Ishikawa (cell line): Measurements from ENCODE around the gene ATP1B3.

Source experiments
- CEBPB ChIP-seq: IDR thresholded peaks from 2 replicates; pipeline ENCODE4 v1.6.1; 2012
- CREB1 ChIP-seq: IDR thresholded peaks from 2 replicates; pipeline ENCODE4 v1.6.1; 2012; ENCODE audit warnings: low read depth
- EGR1 ChIP-seq: IDR thresholded peaks from 2 replicates; pipeline ENCODE4 v1.6.1; 2012
- EP300 ChIP-seq: IDR thresholded peaks from 2 replicates; pipeline ENCODE4 v1.6.1; 2012; ENCODE audit warnings: borderline replicate concordance
- FOXM1 ChIP-seq: IDR thresholded peaks from 2 replicates; pipeline ENCODE4 v1.6.1; 2012; ENCODE audit warnings: low read depth, borderline replicate concordance
- MAX ChIP-seq: IDR thresholded peaks from 2 replicates; pipeline ENCODE4 v1.6.1; 2012
- NFIC ChIP-seq: IDR thresholded peaks from 2 replicates; pipeline ENCODE4 v1.6.1; 2012
- RAD21 ChIP-seq: IDR thresholded peaks from 2 replicates; pipeline ENCODE4 v1.6.1; 2012; ENCODE audit warnings: low read depth
- REST ChIP-seq: IDR thresholded peaks from 2 replicates; pipeline ENCODE4 v1.6.1; 2012; ENCODE audit warnings: low read depth, mild to moderate bottlenecking
- TAF1 ChIP-seq: IDR thresholded peaks from 2 replicates; pipeline ENCODE4 v1.6.1; 2012; ENCODE audit warnings: low read depth, mild to moderate bottlenecking
- TCF12 ChIP-seq: IDR thresholded peaks from 2 replicates; pipeline ENCODE4 v1.6.1; 2012; ENCODE audit warnings: low read depth
- TEAD4 ChIP-seq: IDR thresholded peaks from 2 replicates; pipeline ENCODE4 v1.6.1; 2012
- USF1 ChIP-seq: IDR thresholded peaks from 2 replicates; pipeline ENCODE4 v1.6.1; 2012
- YY1 ChIP-seq: IDR thresholded peaks from 2 replicates; pipeline ENCODE4 v1.6.1; 2012; ENCODE audit warnings: low read depth
- ZBTB7A ChIP-seq: IDR thresholded peaks from 2 replicates; pipeline ENCODE4 v1.6.1; 2012; ENCODE audit warnings: low read depth

ATP1B3 gene

GRCh38 chr3:141864281-141864970 is 12.0 kb upstream of the ATP1B3 start:
- no peak for TF ChIP-seq MAX
- no peak for TF ChIP-seq CREB1
- TF ChIP-seq RAD21: no peak
- TF ChIP-seq REST: no peak
- no peak for TF ChIP-seq NFIC
- TF ChIP-seq USF1: no peak
- TF ChIP-seq CEBPB: no peak
- TF ChIP-seq EP300: no peak
- TF ChIP-seq FOXM1: no peak
- TF ChIP-seq TEAD4: no peak
- TF ChIP-seq EGR1: no peak
- no peak for TF ChIP-seq ZBTB7A
- TF ChIP-seq YY1: no peak
- no peak for TF ChIP-seq TCF12
- TF ChIP-seq TAF1: no peak

GRCh38 chr3:141865101-141865500 is 11.3 kb upstream of the ATP1B3 start:
- TF ChIP-seq TAF1: no peak
- no peak for TF ChIP-seq EGR1
- no peak for TF ChIP-seq ZBTB7A
- no peak for TF ChIP-seq CREB1
- no peak for TF ChIP-seq TEAD4
- TF ChIP-seq CEBPB: no peak
- TF ChIP-seq YY1: no peak
- TF ChIP-seq EP300: no peak
- no peak for TF ChIP-seq FOXM1
- TF ChIP-seq NFIC: no peak

GRCh38 chr3:141870091-141870687 is 6.3 kb upstream of the ATP1B3 start:
- TF ChIP-seq TAF1 (no peak), FOXM1 (no peak)

GRCh38 chr3:141875374-141875892 is 1.0 kb upstream of the ATP1B3 start:
- TF ChIP-seq RAD21 (peak; percentile 69), TEAD4 (no peak), MAX (peak; percentile 35; the same call in 1 of the 2 replicates), FOXM1 (peak; percentile 48; the same call in 1 of the 2 replicates)

- TF ChIP-seq CREB1 (peak; percentile 91), MAX (peak; percentile 14; the same call in 1 of the 2 replicates), ZBTB7A (no peak)
These were observed 506 bp upstream of the ATP1B3 start for GRCh38 chr3:141875893-141876380.

GRCh38 chr3:141876891-141877621 is 613 bp downstream of the ATP1B3 start:
- TF ChIP-seq CREB1 (no peak), TAF1 (no peak), TCF12 (no peak; the same call in 1 of the 2 replicates), ZBTB7A (no peak), NFIC (no peak), EP300 (no peak)

- TF ChIP-seq MAX (no peak), EP300 (no peak), TAF1 (no peak), REST (no peak), TCF12 (no peak), FOXM1 (no peak), ZBTB7A (no peak), CREB1 (no peak), NFIC (no peak), CEBPB (no peak), YY1 (no peak), TEAD4 (no peak), USF1 (no peak), RAD21 (no peak), EGR1 (no peak)
These were observed 1.5 kb downstream of the ATP1B3 start for GRCh38 chr3:141877911-141878310.
